ENCODE results near the gene CALN1.

The CALN1 gene

DNA sequence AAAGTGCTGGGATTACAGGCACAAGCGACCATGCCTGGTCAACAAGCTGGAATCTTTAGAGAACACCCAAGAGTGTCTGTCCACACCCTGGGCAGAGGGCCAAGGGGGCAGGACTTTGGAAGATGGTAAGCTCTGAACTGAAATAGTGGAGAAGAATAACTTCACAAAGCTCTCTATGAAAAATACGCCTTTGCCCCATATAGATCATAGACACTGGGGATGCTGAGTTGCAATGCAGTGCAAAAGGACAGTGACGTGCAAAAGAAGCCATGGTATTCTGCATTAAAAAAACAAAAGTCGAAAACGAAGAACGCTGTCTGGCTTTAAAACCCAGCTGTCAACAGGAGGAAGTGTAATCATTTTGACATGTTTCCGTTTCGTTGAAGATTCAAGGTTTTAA is 353.6 kb downstream of the CALN1 start:
- DNase-seq: no peak
- H3K36me3 Mint-ChIP-seq (ENCODE audit: low read depth): peaks cover 9% of the 10 kb centered on the region
- peaks cover 15% of the 10 kb centered on the region for H3K9me3 Mint-ChIP-seq
- H3K27me3 Mint-ChIP-seq (ENCODE audit: low read depth, poor library complexity): no peaks in the 10 kb centered on the region
- no peak overlapping the region for H3K27ac Mint-ChIP-seq
- no peaks in the 10 kb centered on the region for H3K4me1 Mint-ChIP-seq
- H3K4me3 Mint-ChIP-seq: no peak overlapping the region
- TF ChIP-seq, protein P1, sequence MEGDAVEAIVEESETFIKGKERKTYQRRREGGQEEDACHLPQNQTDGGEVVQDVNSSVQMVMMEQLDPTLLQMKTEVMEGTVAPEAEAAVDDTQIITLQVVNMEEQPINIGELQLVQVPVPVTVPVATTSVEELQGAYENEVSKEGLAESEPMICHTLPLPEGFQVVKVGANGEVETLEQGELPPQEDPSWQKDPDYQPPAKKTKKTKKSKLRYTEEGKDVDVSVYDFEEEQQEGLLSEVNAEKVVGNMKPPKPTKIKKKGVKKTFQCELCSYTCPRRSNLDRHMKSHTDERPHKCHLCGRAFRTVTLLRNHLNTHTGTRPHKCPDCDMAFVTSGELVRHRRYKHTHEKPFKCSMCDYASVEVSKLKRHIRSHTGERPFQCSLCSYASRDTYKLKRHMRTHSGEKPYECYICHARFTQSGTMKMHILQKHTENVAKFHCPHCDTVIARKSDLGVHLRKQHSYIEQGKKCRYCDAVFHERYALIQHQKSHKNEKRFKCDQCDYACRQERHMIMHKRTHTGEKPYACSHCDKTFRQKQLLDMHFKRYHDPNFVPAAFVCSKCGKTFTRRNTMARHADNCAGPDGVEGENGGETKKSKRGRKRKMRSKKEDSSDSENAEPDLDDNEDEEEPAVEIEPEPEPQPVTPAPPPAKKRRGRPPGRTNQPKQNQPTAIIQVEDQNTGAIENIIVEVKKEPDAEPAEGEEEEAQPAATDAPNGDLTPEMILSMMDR (IDR thresholded peaks at IDR 0.05): no peak

DNA sequence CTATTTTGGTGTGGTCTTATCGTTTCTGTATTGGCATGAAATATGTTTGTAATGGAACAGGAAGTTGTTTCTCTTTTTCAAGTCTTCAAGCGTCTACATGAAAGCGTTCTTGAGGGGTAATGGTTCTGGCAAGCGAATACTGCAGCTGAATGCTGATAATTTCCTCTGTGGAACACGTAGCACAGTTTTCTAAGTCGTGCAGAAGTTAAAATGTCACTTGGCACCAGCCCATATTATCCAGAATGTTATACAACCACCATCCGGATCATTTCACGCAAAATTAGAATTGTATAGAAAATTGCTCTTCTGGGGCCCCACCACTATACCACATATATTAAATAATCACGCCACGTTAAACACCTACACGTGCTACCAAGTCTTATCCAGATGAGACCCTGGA is 354.3 kb downstream of the CALN1 start:
- Mint-ChIP-seq H3K36me3 (ENCODE audit: low read depth) (peaks cover 9% of the 10 kb centered on the region), H3K27ac (no peak overlapping the region), H3K27me3 (ENCODE audit: low read depth, poor library complexity) (peaks cover under 1% of the 10 kb centered on the region), H3K4me1 (no peaks in the 10 kb centered on the region), H3K9me3 (peaks cover 15% of the 10 kb centered on the region), H3K4me3 (no peak overlapping the region)
- TF ChIP-seq, protein P1 (IDR thresholded peaks at IDR 0.05): no peak
- DNase-seq: no peak

DNA sequence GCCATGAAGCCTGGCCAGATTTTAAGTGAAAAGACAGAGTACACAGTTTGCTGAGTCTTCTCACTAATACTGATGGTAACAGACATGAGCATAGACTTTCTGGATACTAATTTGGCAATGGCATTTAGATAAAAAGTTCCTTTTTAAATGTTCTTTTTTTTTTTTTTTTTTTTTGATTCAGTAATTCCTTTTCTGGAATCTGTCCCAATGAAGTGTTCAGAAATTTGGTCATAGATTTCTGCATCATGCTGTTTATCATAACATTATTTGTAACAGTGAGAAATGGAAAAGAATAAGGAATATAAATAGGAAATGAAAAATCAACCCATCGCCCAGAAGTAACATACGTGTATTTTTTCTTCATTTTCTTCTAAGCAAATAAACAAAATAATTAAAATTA is 354.9 kb downstream of the CALN1 start:
- peaks cover 9% of the 10 kb centered on the region for H3K36me3 Mint-ChIP-seq (ENCODE audit: low read depth)
- no peaks in the 10 kb centered on the region for H3K4me1 Mint-ChIP-seq
- H3K27ac Mint-ChIP-seq: no peak overlapping the region
- peaks cover 15% of the 10 kb centered on the region for H3K9me3 Mint-ChIP-seq
- no peak overlapping the region for H3K4me3 Mint-ChIP-seq
- no peak for DNase-seq
- TF ChIP-seq, protein P1 (IDR thresholded peaks at IDR 0.05): no peak
- peaks cover 2% of the 10 kb centered on the region for H3K27me3 Mint-ChIP-seq (ENCODE audit: low read depth, poor library complexity)

DNA sequence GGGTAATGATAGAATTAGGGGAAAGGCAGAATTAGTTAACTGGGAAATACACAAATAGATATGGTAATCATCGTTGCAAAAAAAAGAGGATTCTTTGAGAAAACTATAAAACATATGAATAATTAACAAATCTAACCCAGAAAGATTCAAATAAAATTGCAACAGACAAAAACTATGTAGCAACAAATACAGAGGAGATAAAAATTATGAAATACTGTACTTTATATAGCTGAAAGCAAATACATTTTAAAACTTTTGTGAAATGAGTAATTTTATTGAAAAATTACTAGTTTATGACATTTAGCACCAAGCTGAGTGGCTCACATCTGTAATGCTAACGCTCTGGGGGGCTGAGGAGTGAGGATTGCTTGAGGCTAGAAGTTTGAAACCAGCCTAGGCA is 356.7 kb downstream of the CALN1 start:
- no peak overlapping the region for H3K4me3 Mint-ChIP-seq
- TF ChIP-seq, protein P1 (IDR thresholded peaks at IDR 0.05): no peak
- DNase-seq: no peak
- H3K36me3 Mint-ChIP-seq (ENCODE audit: low read depth): no peaks in the 10 kb centered on the region
- H3K9me3 Mint-ChIP-seq: peaks cover 4% of the 10 kb centered on the region
- no peak overlapping the region for H3K27ac Mint-ChIP-seq
- H3K27me3 Mint-ChIP-seq (ENCODE audit: low read depth, poor library complexity): peaks cover 2% of the 10 kb centered on the region
- no peaks in the 10 kb centered on the region for H3K4me1 Mint-ChIP-seq

DNA sequence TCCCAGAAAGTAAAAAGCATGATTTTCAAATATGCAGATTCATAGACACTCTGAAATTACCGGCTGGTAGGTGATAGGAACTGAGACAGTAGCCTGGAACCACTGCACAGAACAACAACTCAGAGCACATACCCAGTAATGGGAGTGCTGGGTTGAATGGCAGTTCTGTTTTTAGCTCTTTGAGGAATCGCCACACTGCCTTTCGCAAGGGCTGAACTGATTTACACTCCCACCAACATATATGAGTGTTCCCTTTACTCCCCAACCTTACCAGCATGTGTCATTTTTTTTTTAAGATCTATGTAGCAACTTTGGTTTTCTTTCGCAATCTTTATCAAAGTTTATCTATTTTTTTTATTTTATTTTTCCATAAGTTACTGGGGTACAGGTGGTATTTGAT is 358.8 kb downstream of the CALN1 start:
- Mint-ChIP-seq H3K4me3 (no peak overlapping the region), H3K27ac (no peak overlapping the region), H3K9me3 (peaks cover 4% of the 10 kb centered on the region), H3K27me3 (ENCODE audit: low read depth, poor library complexity) (peaks cover 2% of the 10 kb centered on the region), H3K4me1 (no peaks in the 10 kb centered on the region), H3K36me3 (ENCODE audit: low read depth) (no peaks in the 10 kb centered on the region)
- DNase-seq: no peak
- TF ChIP-seq, protein P1 (IDR thresholded peaks at IDR 0.05): no peak

DNA sequence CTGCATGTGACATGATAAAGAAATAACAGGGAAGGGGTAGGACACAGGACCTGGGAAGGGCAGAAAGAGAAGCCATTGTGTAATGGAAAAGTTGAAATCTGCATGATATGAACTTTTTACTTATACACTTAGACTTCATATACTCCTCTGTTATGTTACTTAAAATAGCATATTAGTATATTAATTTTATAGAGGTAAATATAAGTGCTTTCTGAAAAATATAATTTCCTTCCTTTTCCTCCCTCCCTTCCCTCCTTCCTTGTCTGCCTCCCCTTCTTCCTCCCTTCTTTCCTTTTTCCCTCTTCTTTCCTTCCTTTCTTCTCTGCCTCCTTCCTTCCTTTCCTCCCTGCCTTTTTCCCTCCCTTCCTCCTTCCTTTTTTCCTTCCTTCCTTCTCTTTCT is 363.7 kb downstream of the CALN1 start:
- peaks cover 9% of the 10 kb centered on the region for H3K27me3 Mint-ChIP-seq (ENCODE audit: low read depth, poor library complexity)
- TF ChIP-seq, protein P1 (IDR thresholded peaks at IDR 0.05): no peak
- DNase-seq: no peak
- no peak overlapping the region for H3K27ac Mint-ChIP-seq
- H3K9me3 Mint-ChIP-seq: no peaks in the 10 kb centered on the region
- no peaks in the 10 kb centered on the region for H3K36me3 Mint-ChIP-seq (ENCODE audit: low read depth)
- no peak overlapping the region for H3K4me3 Mint-ChIP-seq
- no peaks in the 10 kb centered on the region for H3K4me1 Mint-ChIP-seq
